SK-N-MC (cell line): ENCODE measurements around the gene DDX42.

ENCODE experiments used
- EZH2 ChIP-seq: fragments of 200-600 bp; sonication (generic); IDR thresholded peaks from one replicate; pipeline ENCODE4 v1.6.1; 2017; ENCODE audit warnings: antibody characterized with exemption
- FOXP2 ChIP-seq: optimal IDR thresholded peaks from 2 replicates; pipeline ENCODE3; 2011; ENCODE audit warnings: mild to moderate bottlenecking, moderate library complexity; ENCODE audit not compliant: insufficient read depth; ENCODE audit errors: extremely low read length, control extremely low read depth
- POLR2AphosphoS5 ChIP-seq: IDR thresholded peaks from 2 replicates; pipeline ENCODE4 v1.6.1; 2012; ENCODE audit warnings: mild to moderate bottlenecking, low read depth, low read length, borderline replicate concordance

DNA sequence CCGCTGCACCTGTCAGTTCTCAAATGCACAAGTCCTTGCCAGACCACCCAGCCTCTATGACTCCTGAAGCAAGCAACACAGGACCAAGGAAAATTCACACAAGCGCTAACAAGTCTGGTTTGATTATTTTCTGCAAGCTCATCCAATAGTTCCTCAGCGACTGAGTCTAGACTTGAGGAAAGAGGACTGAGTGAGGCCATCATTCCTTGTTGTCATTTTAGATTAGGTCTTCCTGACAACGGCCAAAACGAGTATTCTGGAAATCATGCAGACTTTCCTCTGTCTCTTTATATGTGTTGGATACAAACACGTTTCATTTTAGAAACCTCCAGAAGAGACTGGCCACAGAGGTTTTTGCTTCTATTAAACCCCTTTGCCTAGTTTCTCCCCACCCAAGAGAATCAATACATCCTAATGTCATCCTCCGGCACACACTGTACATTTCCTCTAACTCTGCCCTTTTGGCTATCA, 1.1 kb upstream of the DDX42 start:
- TF ChIP-seq POLR2AphosphoS5 (no peak), EZH2 (no peak), FOXP2 (no peak)
